OCI-LY7 (cell line): ENCODE results near the gene AGT. TPM values are rescaled to one million over a fixed set of nuclear protein-coding genes. Genes with fewer than 3 reads are reported as not detected.

Source experiments
- BruUV-seq: library from RNA; stranded (reverse); fragments of 400-500 nt; replicated peaks from 2 replicates; lab custom pipeline; 2021; lab: Mats Ljungman, UMichigan
- CTCF ChIA-PET: fragments of 300-600 bp; sonication (Branson Sonifier 250); formaldehyde crosslinking; loops from one replicate; lab custom pipeline; 2022; ENCODE audit warnings: antibody characterized with exemption; ENCODE audit not compliant: unreplicated experiment; lab: Charles Lee
- POLR2A ChIA-PET: fragments of 300-600 bp; sonication (Branson Sonifier 250); formaldehyde crosslinking; loops from one replicate; lab custom pipeline; 2022; ENCODE audit warnings: antibody characterized with exemption; lab: Charles Lee
- DNase-seq: peaks from one replicate; pipeline ENCODE4 v3.0.0-alpha.2; 2015; ENCODE audit warnings: low spot score
- H2AFZ ChIP-seq: fragments of 200-600 bp; sonication (generic), shearing (Covaris generic); 2 replicates; pipeline ENCODE4 v1.6.1; 2014; ENCODE audit warnings: mild to moderate bottlenecking, antibody characterized with exemption, low read length, moderate library complexity
- H3K27ac ChIP-seq: fragments of 200-600 bp; sonication (generic); 2 replicates; pipeline ENCODE4 v1.5.1; 2014; ENCODE audit warnings: mixed run types, low read depth, mild to moderate bottlenecking, moderate library complexity, low read length, inconsistent platforms; ENCODE audit not compliant: poor library complexity, severe bottlenecking
- H3K36me3 ChIP-seq: fragments of 200-600 bp; sonication (generic); 2 replicates; pipeline ENCODE4 v1.6.1; 2014; ENCODE audit warnings: mild to moderate bottlenecking, antibody characterized with exemption, low read length, moderate library complexity, mixed read lengths; ENCODE audit not compliant: insufficient read depth
- H3K4me1 ChIP-seq: fragments of 200-600 bp; sonication (generic); 2 replicates; pipeline ENCODE4 v1.5.1; 2014; ENCODE audit warnings: mild to moderate bottlenecking, low read length; ENCODE audit not compliant: insufficient read depth, poor library complexity, severe bottlenecking
- H3K4me2 ChIP-seq: fragments of 200-600 bp; sonication (generic); 2 replicates; pipeline ENCODE4 v1.6.1; 2014; ENCODE audit warnings: mild to moderate bottlenecking, low read length
- H3K4me3 ChIP-seq: fragments of 200-600 bp; sonication (generic); 2 replicates; pipeline ENCODE4 v1.5.1; 2014; ENCODE audit warnings: mild to moderate bottlenecking, low read depth, low read length; ENCODE audit not compliant: poor library complexity, severe bottlenecking
- H3K79me2 ChIP-seq: fragments of 200-600 bp; sonication (generic); 2 replicates; pipeline ENCODE4 v1.6.1; 2016; ENCODE audit warnings: low read depth, mild to moderate bottlenecking, low read length, moderate library complexity, mixed read lengths; ENCODE audit not compliant: insufficient read depth
- H3K9me2 ChIP-seq: fragments of 200-600 bp; sonication (generic); 2 replicates; pipeline ENCODE4 v1.6.1; 2016; ENCODE audit warnings: mild to moderate bottlenecking, low read length, mixed read lengths; ENCODE audit not compliant: insufficient read depth
- H3K9me3 ChIP-seq: fragments of 200-600 bp; sonication (generic); 2 replicates; pipeline ENCODE4 v1.6.1; 2014; ENCODE audit warnings: mild to moderate bottlenecking, mixed run types, low read length, mixed read lengths
- H4K20me1 ChIP-seq: fragments of 200-600 bp; sonication (generic); 2 replicates; pipeline ENCODE4 v1.6.1; 2014; ENCODE audit warnings: mild to moderate bottlenecking, antibody characterized with exemption, low read length, moderate library complexity, mixed read lengths; ENCODE audit not compliant: insufficient read depth
- EZH2phosphoT487 ChIP-seq: fragments of 200-600 bp; sonication (generic); IDR thresholded peaks from 2 replicates; pipeline ENCODE4 v1.6.1; 2018; ENCODE audit warnings: low read depth, borderline replicate concordance, mild to moderate bottlenecking, mixed run types, antibody characterized with exemption, low read length, moderate library complexity, mixed read lengths
- intact Hi-C: fragments of 100-400 bp; cut with micrococcal nuclease; formaldehyde crosslinking; loops from one replicate; pipeline ENCODE4 v1.10.0; 2022; ENCODE audit not compliant: unreplicated experiment
- total RNA-seq, 2 experiments: library from RNA; depleted of rRNA in 1 of 2; stranded (reverse); fragments of >200 nt in 1 of 2; shearing (Covaris generic) in 1 of 2; gene quantifications; 2 replicates each; pipeline ENCODE4 v1.2.3, GENCODE V29; 2014 to 2022
- TF ChIP-seq, protein P1 (sequence below): fragments of 200-600 bp; sonication (generic); conservative IDR thresholded peaks from 2 replicates; pipeline ENCODE4 v1.5.1; 2014; ENCODE audit warnings: mild to moderate bottlenecking, antibody characterized with exemption, low read length, moderate library complexity, mixed read lengths

AGT gene
- total RNA-seq, 2 experiments from 2014 or later: not detected

DNA sequence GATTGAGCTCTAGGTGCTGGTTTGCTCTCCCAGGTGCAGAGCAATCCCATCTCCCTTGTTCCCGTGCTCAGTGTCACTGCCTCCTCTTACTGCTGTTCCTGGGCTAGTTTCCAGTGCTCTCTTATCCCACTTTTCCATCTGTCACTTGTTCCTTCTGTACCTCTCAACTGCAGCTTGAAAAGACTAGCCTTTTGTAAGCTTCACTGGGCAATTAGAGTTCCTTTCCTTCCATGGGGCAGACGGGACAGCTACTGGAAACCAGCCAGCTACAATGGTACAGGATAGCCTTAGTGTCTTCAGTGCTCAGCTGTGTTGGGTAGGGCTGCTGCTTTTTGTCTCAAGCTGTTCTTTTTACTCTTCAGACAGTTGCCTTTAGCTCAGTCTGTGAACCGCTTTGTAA, 31.6 kb downstream of the AGT start:
- TF ChIP-seq, protein P1, sequence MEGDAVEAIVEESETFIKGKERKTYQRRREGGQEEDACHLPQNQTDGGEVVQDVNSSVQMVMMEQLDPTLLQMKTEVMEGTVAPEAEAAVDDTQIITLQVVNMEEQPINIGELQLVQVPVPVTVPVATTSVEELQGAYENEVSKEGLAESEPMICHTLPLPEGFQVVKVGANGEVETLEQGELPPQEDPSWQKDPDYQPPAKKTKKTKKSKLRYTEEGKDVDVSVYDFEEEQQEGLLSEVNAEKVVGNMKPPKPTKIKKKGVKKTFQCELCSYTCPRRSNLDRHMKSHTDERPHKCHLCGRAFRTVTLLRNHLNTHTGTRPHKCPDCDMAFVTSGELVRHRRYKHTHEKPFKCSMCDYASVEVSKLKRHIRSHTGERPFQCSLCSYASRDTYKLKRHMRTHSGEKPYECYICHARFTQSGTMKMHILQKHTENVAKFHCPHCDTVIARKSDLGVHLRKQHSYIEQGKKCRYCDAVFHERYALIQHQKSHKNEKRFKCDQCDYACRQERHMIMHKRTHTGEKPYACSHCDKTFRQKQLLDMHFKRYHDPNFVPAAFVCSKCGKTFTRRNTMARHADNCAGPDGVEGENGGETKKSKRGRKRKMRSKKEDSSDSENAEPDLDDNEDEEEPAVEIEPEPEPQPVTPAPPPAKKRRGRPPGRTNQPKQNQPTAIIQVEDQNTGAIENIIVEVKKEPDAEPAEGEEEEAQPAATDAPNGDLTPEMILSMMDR: no peak
- no peak for TF ChIP-seq EZH2phosphoT487
- Histone ChIP-seq H3K4me3 (no peak overlapping the region), H3K4me1 (no peaks in the 10 kb centered on the region), H2AFZ (no peak overlapping the region), H3K9me3 (no peaks in the 10 kb centered on the region), H4K20me1 (no peaks in the 10 kb centered on the region), H3K79me2 (no peaks in the 10 kb centered on the region), H3K4me2 (no peak overlapping the region), H3K27ac (no peak overlapping the region), H3K9me2 (no peaks in the 10 kb centered on the region), H3K36me3 (peaks cover 97% of the 10 kb centered on the region)
- DNase-seq: no peak
- POLR2A ChIA-PET: interaction anchor here (0.8 to 1.5 kb wide), 4 partner anchors 9 to 528 kb away, joined by 3 to 5 read pairs (median 4); no protein-coding TSS in a partner anchor
- no TSS peak for BruUV-seq
- CTCF ChIA-PET: no interaction called here
- intact Hi-C loops: no loop called here

DNA sequence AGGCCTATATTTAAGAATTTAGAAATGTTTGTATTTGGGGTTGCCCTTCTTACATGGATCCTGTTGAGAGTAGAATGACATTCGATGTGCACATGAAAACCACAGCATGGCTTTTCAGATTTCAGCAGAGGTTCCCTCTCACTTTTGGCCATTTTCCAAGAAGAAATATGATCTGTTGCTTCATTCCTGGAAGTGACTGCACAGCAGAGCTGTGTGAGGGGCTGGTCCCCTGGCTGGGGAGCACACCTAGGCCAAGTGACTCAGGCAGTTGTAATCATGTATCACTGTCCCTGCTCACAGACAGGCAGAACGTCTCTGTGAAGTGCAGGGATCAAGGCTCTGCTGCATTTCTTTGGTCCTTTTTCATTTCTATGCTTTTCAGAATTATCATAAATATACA, 32.3 kb downstream of the AGT start:
- Histone ChIP-seq H3K4me1 (no peaks in the 10 kb centered on the region), H3K27ac (no peak overlapping the region), H3K4me3 (no peak overlapping the region), H4K20me1 (no peaks in the 10 kb centered on the region), H3K9me3 (no peaks in the 10 kb centered on the region), H2AFZ (no peak overlapping the region), H3K9me2 (no peaks in the 10 kb centered on the region), H3K4me2 (no peak overlapping the region), H3K79me2 (no peaks in the 10 kb centered on the region), H3K36me3 (peaks cover 97% of the 10 kb centered on the region)
- DNase-seq: no peak
- POLR2A ChIA-PET: interaction anchor here (1.0 to 1.5 kb wide), 2 partner anchors 21 to 529 kb away, joined by 3 read pairs; no protein-coding TSS in a partner anchor
- no TSS peak for BruUV-seq
- TF ChIP-seq, protein P1: no peak
- no peak for TF ChIP-seq EZH2phosphoT487
- CTCF ChIA-PET: no interaction called here
- intact Hi-C loops: no loop called here

DNA sequence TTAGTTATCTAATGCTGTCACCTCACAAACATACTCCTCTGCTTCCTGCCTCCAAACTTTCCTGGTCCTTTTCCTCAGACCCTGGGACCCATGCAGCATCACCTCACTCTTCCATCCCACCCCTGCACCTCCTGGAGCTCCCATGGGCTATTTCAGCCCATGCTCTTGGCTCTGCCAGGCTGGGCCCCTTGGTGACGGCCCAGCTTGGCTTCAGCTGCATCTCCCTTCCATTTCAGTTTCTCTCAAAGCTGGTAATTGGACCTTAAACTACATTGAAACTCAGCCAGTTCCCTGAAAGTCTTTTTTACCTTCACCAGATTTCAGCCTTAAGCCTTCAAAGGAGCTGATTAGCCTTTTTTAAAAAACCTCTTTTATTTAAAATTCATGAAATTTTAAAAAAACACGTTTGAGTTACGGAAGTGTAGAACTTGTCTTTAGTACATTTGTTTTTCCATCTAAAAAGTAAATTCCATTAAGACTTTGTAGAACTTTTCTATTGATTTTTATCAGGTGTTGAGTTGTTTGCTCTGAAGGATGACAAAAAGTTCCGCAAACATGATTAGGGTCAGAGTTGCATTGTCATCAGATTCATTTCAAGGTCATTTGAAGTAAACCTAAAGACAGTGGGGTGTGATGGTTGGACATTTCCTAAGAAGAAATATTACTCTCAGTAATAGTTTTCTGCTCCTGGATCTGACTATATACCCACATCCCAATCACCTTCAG, 33.5 kb downstream of the AGT start:
- no peaks in the 10 kb centered on the region for H3K9me3 ChIP-seq
- TF ChIP-seq EZH2phosphoT487: no peak
- TF ChIP-seq, protein P1: no peak
- no peaks in the 10 kb centered on the region for H3K9me2 ChIP-seq
- no peak overlapping the region for H3K27ac ChIP-seq
- ChIA-PET POLR2A (interaction anchor here (0.7 kb wide), 1 partner anchor 529 kb away, joined by 3 read pairs; no protein-coding TSS in a partner anchor), CTCF (no interaction called here)
- H3K79me2 ChIP-seq: no peaks in the 10 kb centered on the region
- no peaks in the 10 kb centered on the region for H4K20me1 ChIP-seq
- intact Hi-C loops: no loop called here
- no peak overlapping the region for H3K4me2 ChIP-seq
- DNase-seq: no peak
- no peak overlapping the region for H2AFZ ChIP-seq
- no peak overlapping the region for H3K4me3 ChIP-seq
- no TSS peak for BruUV-seq
- H3K36me3 ChIP-seq: peaks cover 97% of the 10 kb centered on the region
- H3K4me1 ChIP-seq: no peaks in the 10 kb centered on the region
